ENCODE results near the gene WNT4.

GRCh38 chr1:22169816-22170215, 26.9 kb upstream of the WNT4 start:
- no peak for TF ChIP-seq CTCF (IDR thresholded peaks at IDR 0.05 in 2 of 3, conservative IDR thresholded peaks at IDR 0.05 in 1 of 3; ENCODE audit: borderline replicate concordance in 1 of 3, insufficient read depth in 1 of 3, low read depth in 2 of 3, low read length in 2 of 3)
- TF ChIP-seq EZH2 (IDR thresholded peaks at IDR 0.05), result no peak
- TF ChIP-seq EZH2phosphoT487 (IDR thresholded peaks at IDR 0.05; ENCODE audit: borderline replicate concordance), result no peak

All from HCT116 (cell line).